Lower lobe of right lung (tissue), 2 donors: ENCODE measurements around the gene SLAMF7. TPM values are rescaled to one million over a fixed set of nuclear protein-coding genes. Genes with fewer than 3 reads are reported as not detected.
A peak's percentile ranks its signal among the peaks of the same experiment; 100 is the strongest.

Source experiments
- ATAC-seq, 2 donors: fragments of 200-7000 bp; cut with Tn5 transposase; one replicate each; pipeline ENCODE4 v1.9.1; 2020 to 2022; ENCODE audit warnings: mild to moderate bottlenecking in 2 of 2, moderate library complexity in 2 of 2
- DNase-seq: peaks from one replicate; pipeline ENCODE4 v3.0.0-alpha.2; 2020
- H3K27ac ChIP-seq: fragments of 200-600 bp; one replicate; pipeline ENCODE4 v1.8.0; 2022
- H3K27me3 ChIP-seq: fragments of 200-600 bp; one replicate; pipeline ENCODE4 v1.8.0; 2022; ENCODE audit warnings: low read depth
- H3K36me3 ChIP-seq: fragments of 200-600 bp; one replicate; pipeline ENCODE4 v1.8.0; 2022; ENCODE audit warnings: mild to moderate bottlenecking
- H3K4me1 ChIP-seq: fragments of 200-600 bp; one replicate; pipeline ENCODE4 v1.8.0; 2022
- H3K4me3 ChIP-seq: fragments of 200-600 bp; one replicate; pipeline ENCODE4 v1.8.0; 2022; ENCODE audit warnings: mild to moderate bottlenecking
- H3K9me3 ChIP-seq: fragments of 200-600 bp; one replicate; pipeline ENCODE4 v1.8.0; 2022
- intact Hi-C: fragments of 100-400 bp; cut with DNase I; formaldehyde crosslinking; loops from one replicate; pipeline ENCODE4 v1.11.0; 2022
- total RNA-seq: library from RNA; stranded (reverse); fragmentation: NEBNext Ultra II Directional; extraction: Animal tissue kit (Norgen Biotek cat#: 25700); gene quantifications from one replicate; pipeline ENCODE4 v1.2.1, GENCODE V29; 2021
- TF ChIP-seq, protein P1 (sequence below): fragments of 200-600 bp; IDR thresholded peaks from one replicate; pipeline ENCODE4 v1.8.0; 2022; ENCODE audit warnings: antibody characterized with exemption, mild to moderate bottlenecking
- donor health status: DM: no; HTN: yes; CAD: no; lungs with severe emphysema.

The SLAMF7 gene
- total RNA-seq, 1 donor from 2014 or later, result 7.9 TPM

DNA sequence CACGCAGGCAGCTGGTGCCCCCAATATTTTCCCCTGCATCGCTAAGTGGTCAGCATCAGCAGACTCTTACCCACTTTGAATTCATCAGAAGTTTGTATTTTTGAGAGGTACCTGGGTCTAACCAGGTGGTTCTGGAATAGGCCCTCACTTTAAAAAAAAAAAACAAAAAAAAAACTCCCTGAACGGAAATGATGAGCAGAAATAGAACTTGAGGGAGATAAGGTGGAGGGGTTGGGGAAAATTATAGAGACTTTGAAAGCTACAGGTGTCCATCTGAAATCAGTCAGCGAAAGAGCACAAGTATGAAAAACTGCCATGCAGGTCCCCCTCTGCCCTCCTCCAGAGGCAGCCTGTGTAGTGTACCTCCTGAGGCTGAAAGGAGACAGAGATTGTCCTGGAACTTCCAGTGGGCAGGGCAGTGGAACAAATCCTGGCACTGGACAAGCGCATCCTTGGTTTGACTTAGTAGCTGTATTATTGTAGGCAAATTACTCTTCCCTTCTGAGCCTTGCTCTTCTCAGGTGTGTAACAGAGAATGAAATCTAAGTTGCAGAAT, 1.2 kb downstream of the SLAMF7 start:
- Histone ChIP-seq H3K27me3 (no peaks in the 10 kb centered on the region), H3K4me1 (no peaks in the 10 kb centered on the region), H3K4me3 (peak overlapping the region; percentile 33), H3K36me3 (no peaks in the 10 kb centered on the region), H3K9me3 (peaks cover 9% of the 10 kb centered on the region), H3K27ac (no peak overlapping the region)
- TF ChIP-seq, protein P1, sequence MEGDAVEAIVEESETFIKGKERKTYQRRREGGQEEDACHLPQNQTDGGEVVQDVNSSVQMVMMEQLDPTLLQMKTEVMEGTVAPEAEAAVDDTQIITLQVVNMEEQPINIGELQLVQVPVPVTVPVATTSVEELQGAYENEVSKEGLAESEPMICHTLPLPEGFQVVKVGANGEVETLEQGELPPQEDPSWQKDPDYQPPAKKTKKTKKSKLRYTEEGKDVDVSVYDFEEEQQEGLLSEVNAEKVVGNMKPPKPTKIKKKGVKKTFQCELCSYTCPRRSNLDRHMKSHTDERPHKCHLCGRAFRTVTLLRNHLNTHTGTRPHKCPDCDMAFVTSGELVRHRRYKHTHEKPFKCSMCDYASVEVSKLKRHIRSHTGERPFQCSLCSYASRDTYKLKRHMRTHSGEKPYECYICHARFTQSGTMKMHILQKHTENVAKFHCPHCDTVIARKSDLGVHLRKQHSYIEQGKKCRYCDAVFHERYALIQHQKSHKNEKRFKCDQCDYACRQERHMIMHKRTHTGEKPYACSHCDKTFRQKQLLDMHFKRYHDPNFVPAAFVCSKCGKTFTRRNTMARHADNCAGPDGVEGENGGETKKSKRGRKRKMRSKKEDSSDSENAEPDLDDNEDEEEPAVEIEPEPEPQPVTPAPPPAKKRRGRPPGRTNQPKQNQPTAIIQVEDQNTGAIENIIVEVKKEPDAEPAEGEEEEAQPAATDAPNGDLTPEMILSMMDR, result no peak
- DNase-seq, result no peak
- intact Hi-C loops, result no loop called here
- ATAC-seq, result no peak

DNA sequence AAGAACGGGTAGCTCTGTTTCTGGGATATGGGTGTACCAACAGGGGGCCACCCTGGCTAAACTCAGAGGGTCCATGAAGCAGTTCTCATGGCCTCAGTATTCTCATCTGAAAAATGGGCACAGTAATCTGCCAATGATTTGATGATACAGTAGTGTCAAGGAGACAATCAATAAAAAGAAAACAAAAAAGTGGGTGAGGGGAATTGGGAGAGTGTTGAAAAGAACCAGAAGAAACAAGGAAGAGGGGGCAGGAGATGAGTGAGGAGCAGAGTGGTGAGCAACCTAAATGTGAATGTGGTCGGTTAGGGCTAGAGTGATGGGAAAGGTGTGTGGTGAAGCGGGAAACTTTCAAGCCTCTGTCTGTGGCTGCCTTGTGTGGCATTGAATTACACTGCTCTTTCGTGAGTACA, 2.0 kb downstream of the SLAMF7 start:
- ATAC-seq (no peak), DNase-seq (no peak)
- TF ChIP-seq, protein P1, result no peak
- Histone ChIP-seq H3K27ac (no peak overlapping the region), H3K27me3 (no peaks in the 10 kb centered on the region), H3K9me3 (peaks cover 9% of the 10 kb centered on the region), H3K4me3 (peak overlapping the region; percentile 24), H3K4me1 (no peaks in the 10 kb centered on the region), H3K36me3 (no peaks in the 10 kb centered on the region)
- intact Hi-C loops, result no loop called here

DNA sequence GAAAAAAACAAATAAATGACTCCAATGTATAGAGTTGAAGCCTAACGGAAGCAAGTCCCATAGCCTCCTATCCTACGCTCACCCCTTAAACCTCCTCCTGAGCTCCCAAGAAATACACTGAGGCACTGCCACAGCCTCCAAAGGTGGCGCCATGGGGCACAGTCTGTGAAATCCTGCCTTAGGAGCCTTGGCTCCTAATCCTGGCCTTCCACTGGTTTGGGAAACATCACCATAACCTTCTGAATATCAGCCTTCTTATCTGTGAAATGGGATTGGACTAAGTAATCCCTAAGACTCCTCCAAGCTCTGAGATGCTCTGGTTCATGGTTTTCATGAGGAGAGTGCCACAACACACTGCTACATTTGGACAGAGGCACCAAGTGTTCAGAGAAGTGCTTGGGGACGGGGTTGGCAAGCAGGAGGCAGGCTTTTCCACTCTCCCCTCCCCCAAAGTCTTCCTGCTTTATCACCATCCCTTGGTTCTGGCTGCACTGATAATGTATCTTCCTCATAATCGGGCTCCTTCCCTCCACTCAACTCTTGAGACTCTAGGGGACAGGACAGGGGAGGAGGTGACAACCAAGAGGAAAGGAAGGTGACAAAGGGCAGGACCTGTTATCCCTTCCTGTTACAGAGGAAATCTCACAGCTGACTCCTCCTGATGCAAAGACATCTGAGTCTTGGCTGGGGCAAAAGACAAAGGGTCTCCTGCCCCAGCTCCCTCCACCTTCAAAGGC, 2.7 kb downstream of the SLAMF7 start:
- Histone ChIP-seq H3K36me3 (no peaks in the 10 kb centered on the region), H3K27me3 (no peaks in the 10 kb centered on the region), H3K4me3 (peak overlapping the region; percentile 24), H3K4me1 (no peaks in the 10 kb centered on the region), H3K9me3 (peaks cover 7% of the 10 kb centered on the region), H3K27ac (no peak overlapping the region)
- TF ChIP-seq, protein P1, result no peak
- DNase-seq (no peak), ATAC-seq (no peak)
- intact Hi-C loops, result no loop called here

DNA sequence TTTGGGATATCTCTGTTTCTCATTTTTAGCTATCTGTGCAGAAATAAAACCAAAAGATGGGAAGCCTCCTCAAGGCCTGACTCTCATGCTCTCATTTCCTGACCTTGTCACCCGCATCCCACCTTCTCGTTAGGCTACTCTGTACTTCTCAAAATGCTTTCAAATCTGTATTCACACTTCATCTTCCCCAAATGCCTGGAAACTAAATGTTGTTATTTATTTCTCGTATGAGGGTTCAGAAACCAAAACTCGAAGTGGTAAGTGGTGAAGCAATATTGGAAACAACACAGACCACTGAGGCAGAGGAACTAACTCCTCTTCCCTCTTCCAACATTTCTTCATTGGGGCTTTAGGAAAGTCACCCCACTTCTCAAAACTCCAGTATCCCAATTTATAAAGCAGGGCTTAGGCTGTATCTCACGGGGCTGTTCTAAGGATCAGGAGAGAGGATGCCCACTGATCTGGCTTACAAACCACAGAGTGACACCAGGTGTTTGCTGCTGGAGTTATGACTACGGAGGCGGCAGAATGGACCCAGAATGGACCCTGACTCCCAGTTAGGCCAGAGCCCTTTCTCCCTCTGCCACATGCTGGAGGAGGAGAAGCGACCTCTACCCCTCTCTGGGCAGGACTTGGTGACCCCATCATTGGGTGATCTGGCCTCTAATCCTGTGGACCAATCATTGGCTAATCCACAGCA, 3.5 kb downstream of the SLAMF7 start:
- Histone ChIP-seq H3K27me3 (no peaks in the 10 kb centered on the region), H3K9me3 (no peaks in the 10 kb centered on the region), H3K27ac (no peak overlapping the region), H3K4me1 (no peaks in the 10 kb centered on the region), H3K4me3 (no peak overlapping the region), H3K36me3 (no peaks in the 10 kb centered on the region)
- no peak for ATAC-seq
- intact Hi-C loops, result no loop called here
- TF ChIP-seq, protein P1, result no peak
- DNase-seq, result no peak

DNA sequence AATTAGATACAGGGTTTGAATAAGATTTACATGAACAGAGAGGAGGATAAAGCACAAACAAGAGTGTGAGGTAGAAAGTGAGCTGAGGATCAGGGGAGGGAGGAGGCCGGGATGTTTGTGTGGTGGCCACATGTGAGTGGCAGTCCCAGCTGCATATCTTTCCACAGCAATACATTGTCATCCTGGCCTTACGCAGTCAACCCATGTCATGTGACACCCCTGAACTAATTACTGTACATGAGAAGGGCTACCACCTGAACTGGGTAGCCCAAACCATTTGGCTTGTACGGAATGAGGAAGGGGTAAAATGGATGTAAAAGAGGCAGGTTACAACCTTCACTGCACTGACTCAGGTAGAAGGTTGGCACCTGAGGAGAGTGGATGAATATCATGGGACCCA, 4.2 kb downstream of the SLAMF7 start:
- intact Hi-C loops, result no loop called here
- Histone ChIP-seq H3K4me3 (no peak overlapping the region), H3K4me1 (no peaks in the 10 kb centered on the region), H3K27me3 (no peaks in the 10 kb centered on the region), H3K27ac (no peak overlapping the region), H3K36me3 (no peaks in the 10 kb centered on the region), H3K9me3 (no peaks in the 10 kb centered on the region)
- ATAC-seq, result peak in 1 of 2 donors; percentile 26
- TF ChIP-seq, protein P1, result no peak
- DNase-seq, result no peak
